Transverse colon (tissue), 4 donors: ENCODE measurements around the gene GPR137C. TPM values are rescaled to one million over a fixed set of nuclear protein-coding genes. Genes with fewer than 3 reads are reported as not detected.

ENCODE experiments used
- DNase-seq: peaks from one replicate; pipeline ENCODE4 v3.0.0-alpha.2; 2019
- H3K27ac ChIP-seq, 4 donors: fragments of 200-600 bp; sonication (generic); 2 replicates each; pipeline ENCODE4 v1.5.1; 2016 to 2018; ENCODE audit warnings: inconsistent platforms in 4 of 4
- H3K27me3 ChIP-seq: fragments of 200-600 bp; sonication (generic); 2 replicates; pipeline ENCODE4 v1.5.1; 2017; ENCODE audit warnings: inconsistent platforms
- H3K36me3 ChIP-seq, 4 donors: fragments of 200-600 bp; sonication (generic); 2 replicates each; pipeline ENCODE4 v1.5.1; 2017 to 2019; ENCODE audit warnings: inconsistent platforms in 4 of 4
- H3K4me1 ChIP-seq, 4 donors: fragments of 200-600 bp; sonication (generic); 2 replicates each; pipeline ENCODE4 v1.5.1; 2017 to 2020; ENCODE audit warnings: inconsistent platforms in 4 of 4
- H3K4me3 ChIP-seq, 4 donors: fragments of 200-600 bp; sonication (generic); 1 replicate in 1 of 4; 2 replicates in 3 of 4; pipeline versions ENCODE4 v1.5.1 to v1.6.1; 2017 to 2019; ENCODE audit warnings: inconsistent platforms in 4 of 4
- H3K9me3 ChIP-seq, 2 donors: fragments of 200-600 bp; sonication (generic); 2 replicates each; pipeline ENCODE4 v1.5.1; 2017 to 2019; ENCODE audit warnings: inconsistent platforms in 2 of 2
- EP300 ChIP-seq: sonication (generic); formaldehyde crosslinking; IDR thresholded peaks from one replicate; pipeline ENCODE4 v1.6.1; 2017; ENCODE audit warnings: antibody characterized with exemption, low read depth
- POLR2A ChIP-seq: fragments of 450-650 bp; IDR thresholded peaks from one replicate; pipeline ENCODE4 v1.6.1; 2016; ENCODE audit warnings: antibody characterized with exemption, mild to moderate bottlenecking, moderate library complexity
- POLR2AphosphoS5 ChIP-seq, 3 donors: sonication (generic); formaldehyde crosslinking; IDR thresholded peaks; one replicate each; pipeline ENCODE4 v1.6.1; 2016; ENCODE audit warnings: antibody characterized with exemption in 3 of 3
- WGBS, 2 donors: methylation state at CpG; one replicate each; pipeline ENCODE4 v1.1.5; 2018; ENCODE audit warnings: low coverage in 1 of 2; 5-methylcytosine and 5-hydroxymethylcytosine counted together
- in situ Hi-C, 4 donors: fragments of 200-750 bp; cut with MboI; loops; one replicate each; pipeline versions ENCODE4 v1.15.0 to v1.15.1; 2017; ENCODE audit warnings: low sequenced_read_pairs in 3 of 4, low pct_ligation_motif_present in 1 of 4, low pct_unique_long_range_greater_than_20kb in 1 of 4
- intact Hi-C: fragments of 100-400 bp; cut with DNase I; formaldehyde crosslinking; loops from one replicate; pipeline ENCODE4 v1.15.1; 2023; ENCODE audit warnings: low total_unique reads
- total RNA-seq, 4 donors: library from RNA; depleted of rRNA; stranded (reverse); fragments of >200 nt; gene quantifications; one replicate each; pipeline ENCODE4 v1.1.0, GENCODE V29; 2016
- TF ChIP-seq, protein P1 (sequence below), 5 experiments: fragments of 200-600 bp in 3 of 5; fragments of 450-650 bp in 2 of 5; sonication (generic) in 3 of 5; IDR thresholded peaks; 1 replicate in 2 of 5; 2 replicates in 3 of 5; pipeline ENCODE4 v1.5.1; 2016 to 2017; ENCODE audit warnings: antibody characterized with exemption in 5 of 5, inconsistent platforms in 3 of 5, mild to moderate bottlenecking in 2 of 5, moderate library complexity in 1 of 5

Gene GPR137C, protein sequence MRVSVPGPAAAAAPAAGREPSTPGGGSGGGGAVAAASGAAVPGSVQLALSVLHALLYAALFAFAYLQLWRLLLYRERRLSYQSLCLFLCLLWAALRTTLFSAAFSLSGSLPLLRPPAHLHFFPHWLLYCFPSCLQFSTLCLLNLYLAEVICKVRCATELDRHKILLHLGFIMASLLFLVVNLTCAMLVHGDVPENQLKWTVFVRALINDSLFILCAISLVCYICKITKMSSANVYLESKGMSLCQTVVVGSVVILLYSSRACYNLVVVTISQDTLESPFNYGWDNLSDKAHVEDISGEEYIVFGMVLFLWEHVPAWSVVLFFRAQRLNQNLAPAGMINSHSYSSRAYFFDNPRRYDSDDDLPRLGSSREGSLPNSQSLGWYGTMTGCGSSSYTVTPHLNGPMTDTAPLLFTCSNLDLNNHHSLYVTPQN
- 1 to 10 TPM in 1 of 4 donors, under 1 TPM in 3; 0.27 to 2.6 (median 0.36) TPM for total RNA-seq

DNA sequence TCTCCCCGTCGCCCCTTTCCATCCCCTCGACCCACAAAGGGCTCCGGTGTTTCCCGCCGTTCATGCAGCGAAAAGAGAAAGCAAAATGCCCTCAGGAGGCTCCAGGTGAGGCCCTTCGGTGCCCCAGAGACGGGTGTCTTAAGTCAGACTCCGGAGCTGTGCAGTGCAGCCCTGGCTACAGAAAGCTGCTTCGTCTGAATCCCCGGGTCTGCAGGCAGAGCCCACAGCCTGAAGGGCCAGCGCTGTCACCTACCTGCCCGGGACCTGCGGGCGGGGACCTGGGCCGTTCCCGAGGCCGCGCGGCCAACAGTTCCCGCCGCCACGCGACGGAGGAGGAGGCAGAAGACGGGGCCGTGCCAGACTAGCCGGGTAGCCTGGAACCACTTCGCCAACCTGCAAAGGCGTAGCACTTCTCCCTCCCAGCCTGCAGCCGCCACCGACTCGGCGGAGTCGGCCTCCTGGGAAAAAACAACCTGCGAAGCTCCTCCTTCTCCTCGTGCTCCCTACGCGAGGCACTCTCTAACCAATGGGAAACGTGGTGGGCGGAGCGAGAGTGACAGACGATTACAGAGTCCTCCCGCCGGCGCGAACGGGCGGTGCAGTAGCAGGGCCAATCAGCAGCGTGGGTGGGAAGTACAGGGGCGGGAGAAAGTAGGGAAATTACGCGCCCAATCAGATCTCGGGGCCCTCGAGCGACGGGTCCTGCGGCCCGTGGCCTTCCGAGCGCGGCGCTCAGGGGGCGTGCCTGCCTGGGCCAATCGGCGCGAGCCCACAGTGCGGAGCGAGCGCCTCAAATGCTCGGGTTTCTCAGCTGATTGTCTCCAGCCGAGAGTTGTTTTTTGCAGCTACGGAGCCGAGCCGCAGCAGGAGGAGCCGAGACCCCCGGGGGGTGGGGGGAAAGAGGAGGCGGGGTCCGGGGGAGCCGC lies at the start of gene GPR137C, which contains the start of gene TXNDC16:
TSS of gene GPR137C (plus strand) at position 774 of the 926 bp plus-strand sequence. CDS start 312 bp downstream, outside the sequence.
TSS of gene TXNDC16 (minus strand) at position 443 of the 926 bp plus-strand sequence. CDS start 8,948 bp downstream, outside the sequence.
- DNase-seq = peak; percentile 100
- Histone ChIP-seq H3K4me3 (peak within 1 kb of the TSS; percentile 76 to 94 (median 83)), H3K9me3 (no peaks in the 10 kb centered on the region), H3K27me3 (no peaks in the 10 kb centered on the region), H3K27ac (peak within 1 kb of the TSS; percentile 91 to 99 (median 94)), H3K4me1 (peaks cover 17 to 28% (median 22%) of the 10 kb centered on the region in 4 donors), H3K36me3 (no peaks in the 10 kb centered on the region)
- TF ChIP-seq, protein P1, sequence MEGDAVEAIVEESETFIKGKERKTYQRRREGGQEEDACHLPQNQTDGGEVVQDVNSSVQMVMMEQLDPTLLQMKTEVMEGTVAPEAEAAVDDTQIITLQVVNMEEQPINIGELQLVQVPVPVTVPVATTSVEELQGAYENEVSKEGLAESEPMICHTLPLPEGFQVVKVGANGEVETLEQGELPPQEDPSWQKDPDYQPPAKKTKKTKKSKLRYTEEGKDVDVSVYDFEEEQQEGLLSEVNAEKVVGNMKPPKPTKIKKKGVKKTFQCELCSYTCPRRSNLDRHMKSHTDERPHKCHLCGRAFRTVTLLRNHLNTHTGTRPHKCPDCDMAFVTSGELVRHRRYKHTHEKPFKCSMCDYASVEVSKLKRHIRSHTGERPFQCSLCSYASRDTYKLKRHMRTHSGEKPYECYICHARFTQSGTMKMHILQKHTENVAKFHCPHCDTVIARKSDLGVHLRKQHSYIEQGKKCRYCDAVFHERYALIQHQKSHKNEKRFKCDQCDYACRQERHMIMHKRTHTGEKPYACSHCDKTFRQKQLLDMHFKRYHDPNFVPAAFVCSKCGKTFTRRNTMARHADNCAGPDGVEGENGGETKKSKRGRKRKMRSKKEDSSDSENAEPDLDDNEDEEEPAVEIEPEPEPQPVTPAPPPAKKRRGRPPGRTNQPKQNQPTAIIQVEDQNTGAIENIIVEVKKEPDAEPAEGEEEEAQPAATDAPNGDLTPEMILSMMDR (IDR thresholded peaks at IDR 0.05) = no peak
- peak; percentile 92 for TF ChIP-seq POLR2A
- no peak for TF ChIP-seq EP300
- TF ChIP-seq POLR2AphosphoS5 (IDR thresholded peaks at IDR 0.05) = peak; percentile 88 to 98 (median 96)
- 0% methylated on average over 22 to 57 of the region's 81 CpGs for WGBS, 2 donors
- intact Hi-C loops = no loop called here
- in situ Hi-C loops = no loop called here

DNA sequence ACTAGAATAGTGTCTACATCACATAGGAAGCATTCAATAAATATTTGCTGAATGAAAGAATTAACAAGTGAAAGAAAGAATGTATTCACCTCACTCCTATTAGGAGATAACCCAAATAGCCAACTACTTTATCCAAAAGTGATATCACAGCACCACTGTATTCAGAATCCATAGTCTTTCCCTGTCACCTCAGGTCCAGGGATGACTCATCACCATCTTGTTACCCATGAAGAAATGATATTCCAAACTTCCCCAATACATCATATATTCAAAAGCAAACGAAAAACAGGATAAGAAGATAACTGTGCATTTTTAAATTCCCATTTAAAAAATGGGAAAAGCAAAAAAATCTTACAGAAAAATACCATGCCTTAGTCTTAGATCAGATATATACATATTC lies 39.4 kb upstream of the GPR137C start:
- peaks cover 0 to 8% (median 3%) of the 10 kb centered on the region in 4 donors for H3K4me1 ChIP-seq
- H3K4me3 ChIP-seq = no peak overlapping the region
- no peak for DNase-seq
- intact Hi-C loops (no loop called here), in situ Hi-C loops (no loop called here)
- no peaks in the 10 kb centered on the region for H3K9me3 ChIP-seq
- no peaks in the 10 kb centered on the region for H3K27me3 ChIP-seq
- TF ChIP-seq, protein P1 (IDR thresholded peaks at IDR 0.05) = no peak
- no peak for TF ChIP-seq POLR2A
- no peak for TF ChIP-seq EP300
- TF ChIP-seq POLR2AphosphoS5 (IDR thresholded peaks at IDR 0.05) = no peak
- 80 to 82% methylated on average over 1 of the region's 1 CpG for WGBS, 2 donors
- H3K27ac ChIP-seq = no peak overlapping the region
- H3K36me3 ChIP-seq = peaks cover 0 to 16% (median 0%) of the 10 kb centered on the region in 4 donors

DNA sequence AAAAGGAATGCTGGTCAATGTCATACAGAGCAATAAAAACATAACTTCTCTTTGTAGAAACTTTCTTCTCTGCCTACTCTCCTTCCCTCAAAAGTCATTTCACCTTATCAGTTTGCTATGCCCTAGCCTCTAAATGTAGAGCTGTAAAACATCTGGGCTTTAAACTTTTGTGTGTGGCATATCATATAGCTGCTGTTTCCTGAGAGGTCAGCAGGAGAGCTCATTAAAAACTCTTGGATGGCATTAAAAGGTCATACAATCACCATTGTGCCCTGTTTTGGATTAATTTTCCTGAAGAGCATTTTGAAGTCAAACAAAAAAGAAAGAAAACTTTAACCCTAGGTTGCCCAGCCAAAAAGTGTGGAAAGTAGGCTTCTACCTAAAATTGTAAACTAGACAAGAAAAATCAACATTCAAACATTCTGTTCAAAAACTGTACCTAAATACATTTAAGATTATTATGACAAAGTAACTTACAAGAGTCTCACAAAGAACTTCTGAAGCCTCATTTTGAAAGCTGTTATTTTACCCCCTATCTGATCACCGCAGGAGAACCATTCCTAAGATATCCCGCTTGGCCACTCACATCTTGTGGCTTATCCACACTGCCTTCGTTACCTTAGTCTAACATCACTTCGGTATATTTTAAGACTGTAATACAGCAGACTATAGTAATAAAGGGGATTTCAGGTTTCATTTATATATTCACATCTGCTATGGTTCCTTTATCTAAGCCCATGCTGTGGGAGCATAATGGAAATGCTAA lies 38.4 kb upstream of the GPR137C start:
- Histone ChIP-seq H3K27ac (no peak overlapping the region), H3K4me1 (peaks cover 0 to 8% (median 3%) of the 10 kb centered on the region in 4 donors), H3K9me3 (no peaks in the 10 kb centered on the region), H3K4me3 (no peak overlapping the region), H3K36me3 (peaks cover 0 to 16% (median 0%) of the 10 kb centered on the region in 4 donors), H3K27me3 (no peaks in the 10 kb centered on the region)
- intact Hi-C loops (no loop called here), in situ Hi-C loops (no loop called here)
- 90 to 98% methylated on average over 4 of the region's 4 CpGs for WGBS, 2 donors
- no peak for DNase-seq
- TF ChIP-seq POLR2AphosphoS5 (IDR thresholded peaks at IDR 0.05) (no peak), EP300 (no peak), POLR2A (no peak)
- TF ChIP-seq, protein P1 (IDR thresholded peaks at IDR 0.05) = no peak
